Lung (tissue), 12 donors: ENCODE data around the gene SLC4A2. TPM values are rescaled to one million over a fixed set of nuclear protein-coding genes. Genes with fewer than 3 reads are reported as not detected.

Experiments
- ATAC-seq: fragments of 200-7000 bp; cut with Tn5 transposase; one replicate; pipeline ENCODE4 v1.9.1; 2020; ENCODE audit warnings: moderate number of reproducible peaks; ENCODE audit not compliant: insufficient read depth, low FRiP score
- DNase-seq, 3 donors: peaks; one replicate each; pipeline ENCODE4 v3.0.0-alpha.2; 2013 to 2017
- H3K27ac ChIP-seq, 2 donors: one replicate each; pipeline ENCODE4 v1.5.1; 2013; ENCODE audit warnings: mild to moderate bottlenecking in 2 of 2, moderate library complexity in 2 of 2, control low read depth in 1 of 2, inconsistent platforms in 1 of 2, low read depth in 1 of 2, low read length in 1 of 2
- H3K27me3 ChIP-seq, 3 donors: one replicate each; pipeline ENCODE4 v1.5.1; 2013; ENCODE audit warnings: low read length in 2 of 3; ENCODE audit not compliant: control insufficient read depth in 3 of 3, insufficient read depth in 3 of 3
- H3K36me3 ChIP-seq, 4 donors: one replicate each; pipeline ENCODE4 v1.5.1; 2013; ENCODE audit warnings: low read length in 4 of 4, mild to moderate bottlenecking in 1 of 4, moderate library complexity in 1 of 4; ENCODE audit not compliant: control insufficient read depth in 4 of 4, insufficient read depth in 4 of 4
- H3K4me1 ChIP-seq, 5 donors: one replicate each; pipeline ENCODE4 v1.5.1; 2013; ENCODE audit warnings: low read length in 5 of 5, mild to moderate bottlenecking in 2 of 5, moderate library complexity in 1 of 5; ENCODE audit not compliant: control insufficient read depth in 5 of 5, insufficient read depth in 5 of 5
- H3K4me3 ChIP-seq: one replicate; pipeline ENCODE4 v1.5.1; 2013; ENCODE audit warnings: mild to moderate bottlenecking, control low read depth, moderate library complexity
- H3K9ac ChIP-seq, 2 donors: one replicate each; pipeline ENCODE4 v1.5.1; 2013; ENCODE audit warnings: low read length in 2 of 2, control low read depth in 1 of 2; ENCODE audit not compliant: insufficient read depth in 1 of 2
- H3K9me3 ChIP-seq, 4 donors: one replicate each; pipeline ENCODE4 v1.5.1; 2013; ENCODE audit warnings: low read length in 3 of 4, mild to moderate bottlenecking in 1 of 4, moderate library complexity in 1 of 4; ENCODE audit not compliant: control insufficient read depth in 4 of 4, insufficient read depth in 3 of 4
- WGBS, 2 donors: extraction: QIAGEN DNeasy Blood & Tissue Kit; methylation state at CpG; one replicate each; pipeline ENCODE4 v1.1.7; 2013; 5-methylcytosine and 5-hydroxymethylcytosine counted together
- polyA plus RNA-seq, 2 donors: library from polyadenylated mRNA; stranded (reverse); fragments of 200-250 nt; gene quantifications; one replicate each; pipeline ENCODE4 v1.2.1, GENCODE V29; 2013
- total RNA-seq, 2 donors: library from RNA; depleted of rRNA in 1 of 2; stranded (reverse); fragments of >200 nt in 1 of 2; gene quantifications; one replicate each; pipeline ENCODE4 v1.2.1, GENCODE V29; 2014 to 2021
- TF ChIP-seq, protein P1 (sequence below): IDR thresholded peaks from 2 replicates; pipeline ENCODE4 v1.5.1; 2012; ENCODE audit warnings: mild to moderate bottlenecking; ENCODE audit errors: control extremely low read depth, extremely low read depth
- donor health status: control.
- donor health status: control.
- donor health status: Bipolar disorder and iron deficiency.
- donor health status: healthy.
- donor health status: DM: yes; HTN: yes; CAD: no.

The SLC4A2 gene
- total and polyA plus RNA-seq, 4 donors: 66.3 to 173 (median 120) TPM

DNA sequence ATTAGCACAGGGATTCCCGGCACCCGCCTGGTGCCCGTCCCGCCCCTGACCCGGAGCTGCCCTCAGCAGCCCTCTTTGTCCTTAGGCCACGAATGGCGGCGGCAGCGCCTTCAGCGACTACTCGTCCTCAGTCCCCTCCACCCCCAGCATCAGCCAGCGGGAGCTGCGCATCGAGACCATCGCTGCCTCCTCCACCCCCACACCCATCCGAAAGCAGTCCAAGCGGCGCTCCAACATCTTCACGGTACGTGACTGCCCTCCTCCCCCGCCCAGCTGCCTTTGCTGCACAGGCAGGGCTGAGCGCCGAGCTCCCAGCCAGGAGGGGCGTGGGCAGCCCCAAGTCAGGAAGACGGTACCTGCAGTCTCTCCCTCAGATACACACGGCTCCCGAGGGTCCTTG, 60.5 kb downstream of the SLC4A2 start:
- 94 to 95% methylated on average over 27 of the region's 27 CpGs for WGBS, 2 donors
- no peak overlapping the region for H3K9ac ChIP-seq
- H3K27ac ChIP-seq: no peak overlapping the region
- DNase-seq (no peak), ATAC-seq (no peak)
- no peaks in the 10 kb centered on the region for H3K9me3 ChIP-seq
- peaks cover 0 to 69% (median 15%) of the 10 kb centered on the region in 4 donors for H3K36me3 ChIP-seq
- no peaks in the 10 kb centered on the region for H3K27me3 ChIP-seq
- no peak overlapping the region for H3K4me3 ChIP-seq
- TF ChIP-seq, protein P1, sequence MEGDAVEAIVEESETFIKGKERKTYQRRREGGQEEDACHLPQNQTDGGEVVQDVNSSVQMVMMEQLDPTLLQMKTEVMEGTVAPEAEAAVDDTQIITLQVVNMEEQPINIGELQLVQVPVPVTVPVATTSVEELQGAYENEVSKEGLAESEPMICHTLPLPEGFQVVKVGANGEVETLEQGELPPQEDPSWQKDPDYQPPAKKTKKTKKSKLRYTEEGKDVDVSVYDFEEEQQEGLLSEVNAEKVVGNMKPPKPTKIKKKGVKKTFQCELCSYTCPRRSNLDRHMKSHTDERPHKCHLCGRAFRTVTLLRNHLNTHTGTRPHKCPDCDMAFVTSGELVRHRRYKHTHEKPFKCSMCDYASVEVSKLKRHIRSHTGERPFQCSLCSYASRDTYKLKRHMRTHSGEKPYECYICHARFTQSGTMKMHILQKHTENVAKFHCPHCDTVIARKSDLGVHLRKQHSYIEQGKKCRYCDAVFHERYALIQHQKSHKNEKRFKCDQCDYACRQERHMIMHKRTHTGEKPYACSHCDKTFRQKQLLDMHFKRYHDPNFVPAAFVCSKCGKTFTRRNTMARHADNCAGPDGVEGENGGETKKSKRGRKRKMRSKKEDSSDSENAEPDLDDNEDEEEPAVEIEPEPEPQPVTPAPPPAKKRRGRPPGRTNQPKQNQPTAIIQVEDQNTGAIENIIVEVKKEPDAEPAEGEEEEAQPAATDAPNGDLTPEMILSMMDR: no peak
- peaks cover 0 to 4% (median 0%) of the 10 kb centered on the region in 5 donors for H3K4me1 ChIP-seq

DNA sequence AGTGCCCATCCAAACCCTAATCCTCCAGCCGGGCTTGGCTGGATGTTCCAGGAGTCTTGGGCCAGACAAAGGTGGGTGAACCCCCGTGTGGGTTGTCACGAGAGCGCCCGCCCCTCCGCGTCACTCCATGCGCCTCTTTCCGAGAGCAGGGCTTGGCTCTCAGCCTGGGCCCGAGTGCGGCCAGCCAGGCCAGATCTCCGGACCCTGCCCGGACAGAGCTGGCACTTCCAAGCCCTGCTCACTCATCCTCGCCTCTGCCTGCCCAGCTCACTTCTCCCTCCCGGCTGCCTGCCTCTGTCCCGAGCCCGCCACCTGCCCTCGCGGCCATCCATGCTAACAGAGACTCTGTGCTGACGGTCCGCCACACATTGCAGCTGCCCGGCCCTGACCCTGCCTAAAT, 61.5 kb downstream of the SLC4A2 start:
- no peak overlapping the region for H3K9ac ChIP-seq
- H3K4me1 ChIP-seq: peaks cover 0 to 8% (median 0%) of the 10 kb centered on the region in 5 donors
- DNase-seq: no peak
- TF ChIP-seq, protein P1: no peak
- H3K27ac ChIP-seq: no peak overlapping the region
- no peak overlapping the region for H3K4me3 ChIP-seq
- no peaks in the 10 kb centered on the region for H3K9me3 ChIP-seq
- no peaks in the 10 kb centered on the region for H3K27me3 ChIP-seq
- peaks cover 0 to 71% (median 15%) of the 10 kb centered on the region in 4 donors for H3K36me3 ChIP-seq
- no peak for ATAC-seq
- WGBS, 2 donors: 92 to 94% methylated on average over 22 of the region's 22 CpGs

DNA sequence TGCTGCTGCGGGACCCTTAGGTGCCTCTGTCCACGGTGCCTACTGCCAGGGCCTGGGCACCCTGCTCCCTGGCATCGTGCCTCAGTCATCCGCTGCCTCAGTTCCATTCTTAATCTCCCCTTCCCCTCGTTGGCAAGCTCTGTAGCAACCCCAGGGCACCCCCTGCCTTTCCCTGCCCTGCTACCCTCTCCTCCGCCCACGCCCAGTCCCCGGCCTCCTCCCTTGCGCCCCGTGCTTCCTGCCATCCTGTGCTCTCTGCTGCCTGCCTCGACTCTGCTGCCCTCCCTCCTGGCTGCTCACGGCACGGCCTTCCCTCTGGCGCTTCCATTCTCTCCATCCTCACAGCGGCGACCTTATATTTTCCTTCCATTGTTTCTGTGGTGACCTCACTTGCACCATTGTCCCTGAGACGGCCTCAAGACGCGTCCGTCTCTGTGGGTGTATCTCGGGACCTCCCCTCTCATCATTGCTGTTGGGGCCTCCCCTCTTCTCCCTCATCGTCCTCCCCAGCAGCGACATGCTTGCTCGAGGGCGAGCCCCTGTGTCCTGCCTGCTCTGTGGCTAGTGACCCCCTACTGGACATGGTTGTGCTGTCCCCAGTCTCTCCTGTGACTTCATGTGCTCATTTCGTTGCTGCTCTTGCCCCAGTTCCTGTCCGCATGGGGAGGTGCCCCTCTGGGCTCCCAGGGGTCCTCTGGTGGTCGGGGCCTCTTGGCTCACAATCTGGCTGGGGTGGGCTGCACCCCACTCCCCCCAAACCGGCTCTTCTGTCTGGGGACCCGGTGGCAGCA, 62.2 kb downstream of the SLC4A2 start:
- H3K9me3 ChIP-seq: no peaks in the 10 kb centered on the region
- peaks cover 0 to 69% (median 15%) of the 10 kb centered on the region in 4 donors for H3K36me3 ChIP-seq
- H3K27ac ChIP-seq: no peak overlapping the region
- ATAC-seq: no peak
- H3K4me1 ChIP-seq: peaks cover 0 to 7% (median 0%) of the 10 kb centered on the region in 5 donors
- DNase-seq: no peak
- no peaks in the 10 kb centered on the region for H3K27me3 ChIP-seq
- no peak overlapping the region for H3K4me3 ChIP-seq
- no peak overlapping the region for H3K9ac ChIP-seq
- WGBS, 2 donors: 85 to 86% methylated on average over 30 of the region's 30 CpGs
- TF ChIP-seq, protein P1: no peak
